DOHH2 (cell line): Measurements from ENCODE around the gene IL11.

Experiments used
- H3F3A ChIP-seq: fragments of 200-600 bp; sonication (generic), shearing (Covaris generic); 2 replicates; pipeline ENCODE4 v1.6.0; 2016; ENCODE audit warnings: antibody characterized with exemption, mild to moderate bottlenecking; ENCODE audit not compliant: control insufficient read depth, insufficient read depth
- H3K27ac ChIP-seq: fragments of 200-600 bp; sonication (generic); 2 replicates; pipeline ENCODE4 v1.5.1; 2014; ENCODE audit warnings: low read depth, mild to moderate bottlenecking, low read length, moderate library complexity
- H3K27me3 ChIP-seq: fragments of 200-600 bp; sonication (generic); 2 replicates; pipeline ENCODE4 v1.6.1; 2014; ENCODE audit warnings: mild to moderate bottlenecking, low read length, mixed read lengths; ENCODE audit not compliant: control insufficient read depth
- H3K36me3 ChIP-seq: fragments of 200-600 bp; sonication (generic); 2 replicates; pipeline ENCODE4 v1.6.1; 2014; ENCODE audit warnings: mild to moderate bottlenecking, low read length, moderate library complexity, mixed read lengths; ENCODE audit not compliant: control insufficient read depth
- H3K4me1 ChIP-seq: fragments of 200-600 bp; sonication (generic); 2 replicates; pipeline ENCODE4 v1.6.1; 2014; ENCODE audit warnings: mild to moderate bottlenecking, low read length, mixed read lengths; ENCODE audit not compliant: control insufficient read depth
- H3K4me2 ChIP-seq: fragments of 200-600 bp; sonication (generic); 2 replicates; pipeline ENCODE4 v1.6.0; 2014; ENCODE audit warnings: mild to moderate bottlenecking, low read length, moderate library complexity
- H3K4me3 ChIP-seq: fragments of 200-600 bp; sonication (generic); 2 replicates; pipeline ENCODE4 v1.5.1; 2014; ENCODE audit warnings: mild to moderate bottlenecking, low read length, mixed read lengths
- H3K79me2 ChIP-seq: fragments of 200-600 bp; sonication (generic); 2 replicates; pipeline ENCODE4 v1.6.1; 2014; ENCODE audit warnings: mild to moderate bottlenecking, low read length, mixed read lengths; ENCODE audit not compliant: control insufficient read depth
- H3K9me2 ChIP-seq: fragments of 200-600 bp; sonication (generic); replicated peaks from 2 replicates; pipeline ENCODE4 v1.6.1; 2014; ENCODE audit warnings: mild to moderate bottlenecking, low read length, mixed read lengths; ENCODE audit not compliant: control insufficient read depth
- H3K9me3 ChIP-seq: fragments of 200-600 bp; sonication (generic); 2 replicates; pipeline ENCODE4 v1.6.1; 2014; ENCODE audit warnings: antibody characterized with exemption, low read length, mixed read lengths; ENCODE audit not compliant: control insufficient read depth, insufficient read depth
- H4K20me1 ChIP-seq: fragments of 200-600 bp; sonication (generic); 2 replicates; pipeline ENCODE4 v1.6.0; 2014; ENCODE audit warnings: low read depth, mild to moderate bottlenecking, antibody characterized with exemption, low read length, moderate library complexity; ENCODE audit not compliant: control insufficient read depth, insufficient read depth
- CTCF ChIP-seq: fragments of 200-600 bp; sonication (generic); IDR thresholded peaks from one replicate; pipeline ENCODE4 v1.5.1; 2014; ENCODE audit warnings: antibody characterized with exemption, mild to moderate bottlenecking, low read depth, low read length; ENCODE audit not compliant: poor library complexity, severe bottlenecking
- EZH2phosphoT487 ChIP-seq: fragments of 200-600 bp; sonication (generic); IDR thresholded peaks from 2 replicates; pipeline ENCODE4 v1.6.1; 2017; ENCODE audit warnings: borderline replicate concordance, mild to moderate bottlenecking, antibody characterized with exemption, low read length, moderate library complexity, mixed read lengths

IL11 gene

GRCh38 chr19:55325172-55325571 lies 45.1 kb downstream of the IL11 start, which contains the start of gene TMEM150B:
Gene TMEM150B, minus strand, starts transcription at chr19:55325341. Its CDS starts 4,305 bp downstream, at chr19:55321036.
- Histone ChIP-seq H3K4me1 (no peaks in the 10 kb centered on the region), H3K4me2 (no peak within 1 kb of the TSS), H3K36me3 (no peaks in the 10 kb centered on the region), H4K20me1 (no peaks in the 10 kb centered on the region), H3K4me3 (no peak within 1 kb of the TSS), H3K27ac (no peak within 1 kb of the TSS), H3K79me2 (no peaks in the 10 kb centered on the region), H3K9me2 (no peaks in the 10 kb centered on the region), H3F3A (no peaks in the 10 kb centered on the region), H3K27me3 (peaks cover 16% of the 10 kb centered on the region; the same call in 1 of the 2 replicates), H3K9me3 (no peaks in the 10 kb centered on the region)
- TF ChIP-seq CTCF = no peak
- no peak for TF ChIP-seq EZH2phosphoT487

- Histone ChIP-seq H4K20me1 (no peaks in the 10 kb centered on the region), H3K9me2 (no peaks in the 10 kb centered on the region), H3K79me2 (no peaks in the 10 kb centered on the region), H3K27ac (no peak overlapping the region), H3K4me3 (no peak overlapping the region), H3K9me3 (no peaks in the 10 kb centered on the region), H3F3A (no peaks in the 10 kb centered on the region), H3K4me2 (no peak overlapping the region), H3K27me3 (peaks cover 16% of the 10 kb centered on the region; the same call in 1 of the 2 replicates), H3K36me3 (no peaks in the 10 kb centered on the region), H3K4me1 (no peaks in the 10 kb centered on the region)
- TF ChIP-seq EZH2phosphoT487 = no peak
- no peak for TF ChIP-seq CTCF
These were observed 45.6 kb downstream of the IL11 start for GRCh38 chr19:55324662-55325061.

GRCh38 chr19:55322204-55322885 lies 47.9 kb downstream of the IL11 start:
- Histone ChIP-seq H3K36me3 (no peaks in the 10 kb centered on the region), H3K4me2 (no peak overlapping the region), H3F3A (no peaks in the 10 kb centered on the region), H3K9me2 (no peaks in the 10 kb centered on the region), H3K9me3 (no peaks in the 10 kb centered on the region), H4K20me1 (no peaks in the 10 kb centered on the region), H3K27ac (no peak overlapping the region), H3K27me3 (peaks cover 16% of the 10 kb centered on the region; the same call in 1 of the 2 replicates), H3K79me2 (no peaks in the 10 kb centered on the region), H3K4me1 (no peaks in the 10 kb centered on the region), H3K4me3 (no peak overlapping the region)
- TF ChIP-seq EZH2phosphoT487 (no peak), CTCF (no peak)
